ENCODE results near the gene STAP1. TPM values are rescaled to one million over a fixed set of nuclear protein-coding genes. Genes with fewer than 3 reads are reported as not detected.

The STAP1 gene
- total and polyA plus RNA-seq, 2 of the 8 experiments (the other 6 are each of a cell fraction or from before 2014, with no cell fraction given): not detected

DNA sequence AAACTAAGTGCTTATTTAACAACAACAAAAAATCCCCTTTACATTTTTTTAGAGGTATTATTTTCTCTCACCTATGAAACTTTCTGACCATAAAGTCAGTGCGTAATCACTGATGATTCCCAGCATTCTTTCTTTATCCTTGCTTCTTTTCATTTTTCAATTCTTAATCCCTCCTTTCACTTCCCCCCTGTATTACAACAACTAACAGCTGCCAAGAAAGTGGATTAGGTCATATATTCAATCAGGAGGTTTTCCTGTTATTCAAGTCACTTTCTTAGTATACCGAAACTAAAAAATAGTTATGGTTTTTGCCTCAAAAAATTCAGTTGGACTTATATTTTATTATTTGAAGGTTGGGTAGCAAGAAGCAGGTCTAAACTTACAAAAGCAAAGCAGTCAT is 2.1 kb upstream of the STAP1 start:
- no peak for DNase-seq (ENCODE audit: low read depth in 1 of 2, low spot score in 2 of 2)
- Histone ChIP-seq H4K5ac (ENCODE audit: insufficient read length, low read depth, low read length) (no peak overlapping the region), H3K4ac (replicated peaks; ENCODE audit: insufficient read length, low read depth, low read length) (no peak overlapping the region), H3K23ac (ENCODE audit: insufficient read length) (no peak overlapping the region), H4K91ac (replicated peaks; ENCODE audit: insufficient read length, low read length) (no peak overlapping the region), H2AFZ (ENCODE audit: low read length) (no peak overlapping the region), H3K9ac (replicated peaks in 1 of 4; ENCODE audit: extremely low read depth in 1 of 4, low read depth in 3 of 4, low read length in 3 of 4) (no peak overlapping the region), H3K18ac (ENCODE audit: extremely low read depth, low read length) (no peak overlapping the region), H3K4me1 (replicated peaks in 1 of 4; ENCODE audit: control insufficient read depth in 3 of 4, insufficient read depth in 4 of 4, low read length in 3 of 4) (no peaks in the 10 kb centered on the region), H3K23me2 (ENCODE audit: low read depth, low read length) (no peaks in the 10 kb centered on the region), H2BK20ac (ENCODE audit: low read length) (no peak overlapping the region), H3K36me3 (ENCODE audit: control insufficient read depth in 2 of 4, insufficient read depth in 4 of 4, low read length in 3 of 4) (no peaks in the 10 kb centered on the region), H2BK12ac (ENCODE audit: low read depth, low read length) (no peak overlapping the region), H3K4me2 (ENCODE audit: insufficient read depth in 1 of 2, low read depth in 2 of 2, low read length in 2 of 2) (no peak overlapping the region), H4K8ac (ENCODE audit: extremely low read depth, insufficient read depth, low read length) (no peak overlapping the region), H3K27ac (ENCODE audit: low read depth, low read length) (no peak overlapping the region), H3K79me1 (ENCODE audit: low read depth, low read length) (no peaks in the 10 kb centered on the region), H4K20me1 (replicated peaks in 1 of 2; ENCODE audit: control insufficient read depth in 1 of 2, insufficient read depth in 2 of 2, low read length in 2 of 2) (no peaks in the 10 kb centered on the region), H2BK120ac (replicated peaks; ENCODE audit: low read depth, low read length) (no peak overlapping the region), H3K56ac (replicated peaks; ENCODE audit: insufficient read length, low read depth, low read length) (no peak overlapping the region), H3K9me3 (ENCODE audit: insufficient read depth in 2 of 2, low read depth in 1 of 2, low read length in 1 of 2) (no peaks in the 10 kb centered on the region), H3K27me3 (replicated peaks in 1 of 4; ENCODE audit: control insufficient read depth in 3 of 4, extremely low read depth in 1 of 4, insufficient read depth in 3 of 4, low read length in 3 of 4) (no peaks in the 10 kb centered on the region), H3K14ac (ENCODE audit: insufficient read length) (no peak overlapping the region), H2AK5ac (ENCODE audit: low read depth, low read length) (no peak overlapping the region), H3K79me2 (ENCODE audit: control insufficient read depth in 1 of 2, insufficient read depth in 2 of 2, low read length in 2 of 2) (no peaks in the 10 kb centered on the region), H3K4me3 (ENCODE audit: extremely low read depth in 1 of 4, insufficient read depth in 2 of 4, low read depth in 3 of 4, low read length in 4 of 4) (no peak overlapping the region), H2BK15ac (ENCODE audit: low read length) (no peak overlapping the region), H2BK5ac (ENCODE audit: low read depth, low read length) (no peak overlapping the region)
- CTCF ChIA-PET (ENCODE audit: partially characterized antibody): interaction anchor here (0.6 to 1.1 kb wide), 2 partner anchors 344 to 524 kb away, joined by 3 read pairs; no protein-coding TSS in a partner anchor
- POLR2A ChIA-PET (ENCODE audit: partially characterized antibody): no interaction called here
- 73% methylated on average over 2 of the region's 2 CpGs; no CpG with 5 or more reads in 1 of the 2 experiments for WGBS, 2 experiments (ENCODE audit: extremely low coverage in 1 of 2, insufficient coverage in 1 of 2, insufficient read length in 1 of 2, insufficient replicate concordance in 2 of 2, low coverage in 1 of 2, low lambda C conversion rate in 2 of 2, missing lambda C conversion rate in 1 of 2)
- no peak for FAIRE-seq
- TF ChIP-seq SIN3A (conservative IDR thresholded peaks at IDR 0.05 in 1 of 2, IDR thresholded peaks at IDR 0.05 in 1 of 2; ENCODE audit: low read depth in 1 of 2, low read length in 2 of 2): no peak
- no peak for TF ChIP-seq FOSL1 (IDR thresholded peaks at IDR 0.05; ENCODE audit: insufficient read depth, low read depth, low read length)
- TF ChIP-seq, protein P1, sequence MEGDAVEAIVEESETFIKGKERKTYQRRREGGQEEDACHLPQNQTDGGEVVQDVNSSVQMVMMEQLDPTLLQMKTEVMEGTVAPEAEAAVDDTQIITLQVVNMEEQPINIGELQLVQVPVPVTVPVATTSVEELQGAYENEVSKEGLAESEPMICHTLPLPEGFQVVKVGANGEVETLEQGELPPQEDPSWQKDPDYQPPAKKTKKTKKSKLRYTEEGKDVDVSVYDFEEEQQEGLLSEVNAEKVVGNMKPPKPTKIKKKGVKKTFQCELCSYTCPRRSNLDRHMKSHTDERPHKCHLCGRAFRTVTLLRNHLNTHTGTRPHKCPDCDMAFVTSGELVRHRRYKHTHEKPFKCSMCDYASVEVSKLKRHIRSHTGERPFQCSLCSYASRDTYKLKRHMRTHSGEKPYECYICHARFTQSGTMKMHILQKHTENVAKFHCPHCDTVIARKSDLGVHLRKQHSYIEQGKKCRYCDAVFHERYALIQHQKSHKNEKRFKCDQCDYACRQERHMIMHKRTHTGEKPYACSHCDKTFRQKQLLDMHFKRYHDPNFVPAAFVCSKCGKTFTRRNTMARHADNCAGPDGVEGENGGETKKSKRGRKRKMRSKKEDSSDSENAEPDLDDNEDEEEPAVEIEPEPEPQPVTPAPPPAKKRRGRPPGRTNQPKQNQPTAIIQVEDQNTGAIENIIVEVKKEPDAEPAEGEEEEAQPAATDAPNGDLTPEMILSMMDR (IDR thresholded peaks at IDR 0.05; ENCODE audit: control extremely low read depth in 1 of 3, insufficient read depth in 1 of 3, low read depth in 1 of 3, low read length in 3 of 3): no peak

Measured in H1 (cell line).